ENCODE results near the gene SPATS2. TPM values are rescaled to one million over a fixed set of nuclear protein-coding genes. Genes with fewer than 3 reads are reported as not detected.

The SPATS2 gene
- total RNA-seq, 2 experiments from 2014 or later, result 6.1 to 6.4 TPM

DNA sequence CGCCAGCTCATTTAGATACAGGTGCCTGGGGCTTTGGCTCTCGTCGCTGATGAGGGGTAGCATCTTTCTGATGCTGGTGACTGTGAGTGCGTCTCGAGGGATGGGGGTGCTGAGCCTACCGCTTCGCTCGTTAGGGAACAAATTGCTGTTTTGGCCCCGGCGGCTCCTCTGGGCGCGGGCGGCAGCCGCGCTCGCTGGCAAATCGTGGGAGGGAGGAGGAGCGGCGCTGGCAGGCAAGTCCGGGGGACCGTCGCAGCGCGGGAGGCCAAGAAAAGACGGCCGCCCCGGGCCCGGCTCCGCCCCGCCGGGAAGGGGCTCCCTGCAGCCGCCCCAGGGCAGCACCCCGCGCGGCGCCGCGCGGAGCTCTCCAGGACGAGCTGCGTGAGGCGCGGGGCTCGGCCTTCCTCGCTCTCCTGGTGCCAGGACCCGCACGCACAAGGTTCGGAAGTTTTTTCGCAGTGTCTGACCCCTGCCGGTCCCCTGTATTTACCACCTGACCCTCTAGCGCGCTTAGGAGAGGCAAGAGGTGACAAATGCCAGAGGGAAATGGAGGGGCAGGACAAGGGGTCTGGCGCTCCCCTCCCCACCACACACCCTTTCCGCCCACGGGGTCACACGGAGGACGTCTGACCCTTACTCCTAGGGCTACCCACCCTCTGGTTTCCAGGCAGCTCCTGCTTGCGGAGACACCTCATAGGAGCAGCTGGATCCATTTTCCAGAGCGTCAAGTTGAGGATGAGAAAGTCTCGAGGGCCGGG, 170.7 kb downstream of the SPATS2 start:
- Mint-ChIP-seq H3K36me3 (ENCODE audit: low read depth) (no peaks in the 10 kb centered on the region), H3K27me3 (peaks cover 5% of the 10 kb centered on the region), H3K9me3 (no peaks in the 10 kb centered on the region), H3K4me1 (ENCODE audit: low read depth) (peaks cover 28% of the 10 kb centered on the region), H3K27ac (no peak overlapping the region), H3K4me3 (peak overlapping the region; percentile 89)
- Histone ChIP-seq H3K4me1 (ENCODE audit: insufficient read depth, low read length) (peaks cover 32% of the 10 kb centered on the region), H3K9me3 (ENCODE audit: control insufficient read depth in 1 of 2, insufficient read depth in 1 of 2, low read length in 2 of 2) (no peaks in the 10 kb centered on the region), H3K36me3 (ENCODE audit: insufficient read depth, low read length) (no peaks in the 10 kb centered on the region), H3K4me3 (ENCODE audit: low read length) (peak overlapping the region; percentile 57), H3K27me3 (ENCODE audit: control insufficient read depth in 1 of 2, insufficient read depth in 2 of 2, low read length in 2 of 2) (peaks cover 0 to 7% of the 10 kb centered on the region in 2 experiments), H3K27ac (ENCODE audit: low read depth in 1 of 2, low read length in 2 of 2) (no peak overlapping the region)
- TF ChIP-seq, protein P1, sequence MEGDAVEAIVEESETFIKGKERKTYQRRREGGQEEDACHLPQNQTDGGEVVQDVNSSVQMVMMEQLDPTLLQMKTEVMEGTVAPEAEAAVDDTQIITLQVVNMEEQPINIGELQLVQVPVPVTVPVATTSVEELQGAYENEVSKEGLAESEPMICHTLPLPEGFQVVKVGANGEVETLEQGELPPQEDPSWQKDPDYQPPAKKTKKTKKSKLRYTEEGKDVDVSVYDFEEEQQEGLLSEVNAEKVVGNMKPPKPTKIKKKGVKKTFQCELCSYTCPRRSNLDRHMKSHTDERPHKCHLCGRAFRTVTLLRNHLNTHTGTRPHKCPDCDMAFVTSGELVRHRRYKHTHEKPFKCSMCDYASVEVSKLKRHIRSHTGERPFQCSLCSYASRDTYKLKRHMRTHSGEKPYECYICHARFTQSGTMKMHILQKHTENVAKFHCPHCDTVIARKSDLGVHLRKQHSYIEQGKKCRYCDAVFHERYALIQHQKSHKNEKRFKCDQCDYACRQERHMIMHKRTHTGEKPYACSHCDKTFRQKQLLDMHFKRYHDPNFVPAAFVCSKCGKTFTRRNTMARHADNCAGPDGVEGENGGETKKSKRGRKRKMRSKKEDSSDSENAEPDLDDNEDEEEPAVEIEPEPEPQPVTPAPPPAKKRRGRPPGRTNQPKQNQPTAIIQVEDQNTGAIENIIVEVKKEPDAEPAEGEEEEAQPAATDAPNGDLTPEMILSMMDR (IDR thresholded peaks at IDR 0.05), result no peak
- ChIA-PET CTCF (interaction anchor here (1.0 to 1.6 kb wide), 3 partner anchors 16 to 179 kb away, joined by 3 to 6 read pairs (median 3); partner anchors contain the start of gene PRPF40B), POLR2A (interaction anchor here (0.7 to 1.7 kb wide), 4 partner anchors 29 to 350 kb away, joined by 4 to 8 read pairs (median 6); partner anchors contain the start of genes MCRS1 and SPATS2)
- ATAC-seq (ENCODE audit: poor library complexity) (peak; percentile 9), DNase-seq (peak in 6 of 14 experiments; percentile 15 to 65 (median 34))
- intact Hi-C loops (cut with DNase I, micrococcal nuclease), result no loop called here

DNA sequence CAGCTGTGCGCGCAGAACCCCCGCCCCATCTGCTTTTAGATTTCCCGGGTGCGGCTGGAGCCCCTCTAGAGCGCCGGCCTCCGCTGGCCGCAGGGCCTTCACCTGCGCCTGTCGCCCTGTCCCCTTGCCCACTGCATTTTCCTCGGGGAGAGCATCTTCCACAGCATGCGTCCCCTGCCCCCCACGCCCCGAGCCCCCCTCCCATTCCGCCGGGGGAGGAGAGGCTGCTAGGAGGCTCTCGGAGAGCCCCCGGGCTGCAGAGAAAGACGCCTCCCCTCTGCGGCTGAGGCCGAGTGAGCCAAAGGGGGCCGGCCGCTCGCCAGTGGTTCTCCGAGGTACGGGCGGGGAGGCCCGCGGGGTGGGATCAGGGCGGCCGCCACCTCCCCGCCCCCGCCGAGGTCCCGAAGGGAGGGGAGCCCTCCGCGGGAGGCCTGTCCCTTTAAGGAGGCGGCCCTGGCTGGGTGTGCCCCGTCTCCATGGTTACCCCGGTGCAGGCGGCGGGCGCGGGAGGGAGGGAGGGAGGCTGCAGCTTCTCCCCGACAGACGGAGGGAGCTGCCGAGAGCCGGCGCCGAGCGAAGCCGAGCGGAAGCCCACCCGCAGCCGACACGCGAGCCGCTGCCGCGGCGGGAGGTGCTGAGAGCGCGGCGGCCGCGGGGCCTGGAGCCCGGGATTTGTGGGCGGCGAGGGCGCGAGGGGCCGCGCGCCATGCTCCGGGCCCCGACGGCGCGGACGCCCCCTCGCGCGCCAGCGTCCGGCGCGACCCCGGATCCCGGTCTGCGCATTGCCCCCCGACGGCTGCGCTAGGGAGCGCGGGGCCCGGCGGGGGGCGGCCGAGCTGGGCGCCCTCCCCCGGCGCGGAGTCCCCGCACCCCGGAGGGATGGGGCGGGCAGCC, 171.5 kb downstream of the SPATS2 start, which contains the start of gene KCNH3:
KCNH3 (plus strand) TSS at position 521 of the 894 bp plus-strand sequence. CDS start 387 bp downstream, outside the sequence.
- TF ChIP-seq, protein P1 (IDR thresholded peaks at IDR 0.05), result no peak
- Mint-ChIP-seq H3K36me3 (ENCODE audit: low read depth) (no peaks in the 10 kb centered on the region), H3K27ac (no peak within 1 kb of the TSS), H3K9me3 (no peaks in the 10 kb centered on the region), H3K4me3 (peak within 1 kb of the TSS; percentile 86), H3K4me1 (ENCODE audit: low read depth) (peaks cover 28% of the 10 kb centered on the region), H3K27me3 (peaks cover 5% of the 10 kb centered on the region)
- POLR2A ChIA-PET, result interaction anchor here (0.7 to 1.7 kb wide), 4 partner anchors 28 to 216 kb away, joined by 4 to 8 read pairs (median 6); partner anchors contain the start of genes MCRS1, SPATS2 and TROAP
- intact Hi-C loops (cut with DNase I, micrococcal nuclease), result no loop called here
- Histone ChIP-seq H3K36me3 (ENCODE audit: insufficient read depth, low read length) (no peaks in the 10 kb centered on the region), H3K27ac (ENCODE audit: low read depth in 1 of 2, low read length in 2 of 2) (no peak within 1 kb of the TSS), H3K27me3 (ENCODE audit: control insufficient read depth in 1 of 2, insufficient read depth in 2 of 2, low read length in 2 of 2) (peaks cover 0 to 7% of the 10 kb centered on the region in 2 experiments), H3K4me3 (ENCODE audit: low read length) (peak within 1 kb of the TSS; percentile 57), H3K9me3 (ENCODE audit: control insufficient read depth in 1 of 2, insufficient read depth in 1 of 2, low read length in 2 of 2) (no peaks in the 10 kb centered on the region), H3K4me1 (ENCODE audit: insufficient read depth, low read length) (peaks cover 32% of the 10 kb centered on the region)
- DNase-seq (peak; percentile 82 to 95 (median 90)), ATAC-seq (ENCODE audit: poor library complexity) (peak; percentile 93)
- CTCF ChIA-PET, result interaction anchor here (0.5 to 1.6 kb wide), 4 partner anchors 15 to 180 kb away, joined by 3 to 6 read pairs (median 3); partner anchors contain the start of gene PRPF40B

Data from CD4-positive, alpha-beta T cell (primary cell).